GM19438 (cell line): ENCODE data around the gene TRABD.

Experiments used
- ATAC-seq: cut with Tn5 transposase; IDR thresholded peaks from one replicate; pipeline ENCODE4 v1.9.1; 2021; ENCODE audit warnings: low read depth; ENCODE audit not compliant: unreplicated experiment

Gene TRABD

DNA sequence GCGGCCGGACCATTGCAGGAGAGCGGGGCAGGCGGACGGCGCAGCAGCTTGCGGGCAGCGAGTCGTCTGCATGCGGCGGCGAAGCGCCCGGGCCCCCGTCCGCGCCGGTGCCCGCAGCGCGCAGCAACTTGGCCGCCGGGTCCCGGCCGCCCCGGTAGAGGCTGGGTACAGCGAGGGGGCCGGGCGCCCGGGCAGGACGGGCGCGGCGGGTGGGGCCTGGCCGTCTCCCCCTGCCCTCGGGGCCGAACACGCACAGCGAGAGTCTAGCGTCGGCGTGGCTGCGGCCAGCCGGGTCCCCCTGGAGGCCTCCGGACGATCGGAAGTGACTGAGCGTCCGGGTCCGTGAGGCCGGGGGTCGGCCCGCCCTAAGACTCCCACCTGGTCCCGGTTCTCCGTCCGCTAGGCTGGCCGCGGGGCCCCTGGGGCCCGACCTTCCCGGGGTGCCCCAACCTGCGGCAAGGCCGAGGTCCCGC is 775 bp upstream of the TRABD start:
- ATAC-seq: no peak

DNA sequence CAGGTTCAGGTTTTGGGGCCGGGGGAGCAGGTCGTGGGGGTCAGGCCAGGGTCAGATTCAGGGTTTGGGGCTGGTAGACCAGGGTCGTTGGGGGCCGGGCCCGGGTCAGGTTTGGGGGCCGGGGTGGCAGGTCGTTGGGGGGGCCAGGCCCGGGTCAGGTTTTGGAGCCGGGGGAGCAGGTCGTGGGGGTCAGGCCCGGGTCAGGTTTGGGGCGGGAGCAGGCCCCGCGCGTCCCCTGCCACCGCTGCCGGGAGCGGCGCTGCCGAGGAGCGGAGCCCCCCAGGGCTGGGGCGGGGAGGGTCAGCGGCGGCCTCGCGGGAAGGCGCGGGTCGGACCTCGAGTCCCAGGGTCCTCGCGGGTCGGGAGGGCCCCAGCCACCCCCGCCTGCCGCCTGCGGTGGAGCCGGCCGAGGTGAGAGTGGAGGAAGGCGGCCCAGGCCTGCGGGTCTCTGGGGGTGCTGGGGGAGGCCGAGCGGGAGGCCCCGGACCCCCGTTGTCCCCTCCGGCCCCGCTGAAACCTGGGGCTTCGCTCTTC is 535 bp downstream of the TRABD start:
- no peak for ATAC-seq

DNA sequence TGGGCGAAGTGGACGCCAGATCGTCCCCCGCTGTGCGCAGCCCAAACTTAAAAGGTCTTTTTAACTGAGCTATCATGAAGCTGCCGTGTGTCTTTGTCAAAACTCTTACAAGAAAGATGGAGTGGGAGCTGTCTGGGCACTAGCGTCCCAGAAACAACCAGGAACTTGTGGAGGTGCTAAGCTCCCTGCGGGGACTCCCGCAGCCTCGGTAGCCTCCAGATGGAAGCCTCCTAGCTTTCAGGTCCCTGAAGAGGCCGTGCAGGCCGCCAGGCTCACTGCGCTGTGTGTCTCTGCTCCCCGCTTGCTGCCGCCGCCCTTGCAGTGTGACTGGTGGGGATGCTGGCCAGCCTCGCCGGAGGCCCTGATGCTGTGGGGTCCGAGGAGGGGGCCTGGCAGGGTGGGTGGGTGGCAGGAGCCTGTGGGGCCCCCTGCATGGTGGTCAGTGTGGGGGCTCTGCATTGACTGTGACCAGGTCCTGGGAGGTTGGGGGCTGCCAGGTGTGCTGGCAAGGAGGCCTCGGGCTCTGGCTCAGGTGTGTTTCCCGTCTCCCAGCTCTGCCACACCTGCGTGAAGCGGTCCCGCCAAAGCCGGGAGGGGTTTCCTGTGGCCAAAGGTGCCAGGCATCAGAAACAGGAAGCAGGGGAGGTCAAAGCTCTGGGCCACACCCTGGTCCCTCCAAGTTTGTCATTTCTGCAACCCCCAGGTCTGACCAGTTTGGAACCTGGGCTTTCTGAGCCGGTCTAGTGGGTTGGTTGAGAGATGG is 1.2 kb downstream of the TRABD start:
- no peak for ATAC-seq

DNA sequence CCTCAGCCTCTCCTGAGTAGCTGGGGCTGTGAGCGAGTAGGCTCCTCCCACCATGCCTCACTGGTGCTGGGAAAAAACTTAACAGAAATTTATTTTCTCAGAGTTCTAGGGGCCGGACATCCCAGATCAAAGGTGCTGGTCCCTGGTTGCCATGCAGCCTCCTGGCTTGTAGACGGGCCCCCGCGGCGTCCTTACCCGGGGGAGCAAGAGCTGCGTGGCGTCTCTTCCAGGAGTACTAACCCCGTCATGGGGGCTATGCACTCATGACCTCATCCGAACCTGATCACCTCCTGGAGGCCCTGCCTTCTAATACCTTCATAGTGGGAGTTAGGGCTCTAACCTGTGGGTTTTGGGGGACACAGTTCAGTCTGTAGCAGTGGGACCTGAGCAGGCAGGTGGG is 2.6 kb downstream of the TRABD start:
- no peak for ATAC-seq

DNA sequence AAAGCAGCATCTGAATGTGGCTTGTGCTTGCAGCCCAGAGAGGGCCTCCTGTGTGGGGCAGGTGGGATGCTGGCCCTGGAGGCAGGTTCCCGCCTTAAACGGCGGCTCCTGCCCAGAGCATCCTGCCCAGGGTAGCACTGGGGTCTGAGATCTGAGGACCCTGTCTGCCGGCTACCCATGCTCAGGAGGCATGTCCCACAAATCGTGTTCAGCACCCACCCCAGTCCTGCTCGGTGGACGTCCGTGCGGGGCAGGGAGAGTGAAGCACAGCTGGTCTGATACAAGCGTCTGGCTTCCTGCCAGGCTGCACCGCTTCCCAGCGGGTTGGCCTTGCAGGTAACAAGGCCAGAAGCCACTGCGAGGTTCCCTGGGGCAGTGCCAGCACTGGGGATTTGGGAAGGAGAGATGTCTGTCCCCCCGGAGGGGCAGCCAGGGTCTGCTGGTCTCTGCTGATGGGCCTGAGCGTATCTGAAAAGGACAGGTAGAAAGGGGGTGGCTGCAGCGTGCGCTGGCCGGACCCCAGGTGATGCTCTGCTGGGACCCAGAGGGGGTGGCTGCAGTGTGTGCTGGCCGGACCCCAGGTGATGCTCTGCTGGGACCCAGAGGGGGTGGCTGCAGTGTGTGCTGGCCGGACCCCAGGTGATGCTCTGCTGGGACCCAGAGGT is 3.6 kb downstream of the TRABD start:
- ATAC-seq: no peak

DNA sequence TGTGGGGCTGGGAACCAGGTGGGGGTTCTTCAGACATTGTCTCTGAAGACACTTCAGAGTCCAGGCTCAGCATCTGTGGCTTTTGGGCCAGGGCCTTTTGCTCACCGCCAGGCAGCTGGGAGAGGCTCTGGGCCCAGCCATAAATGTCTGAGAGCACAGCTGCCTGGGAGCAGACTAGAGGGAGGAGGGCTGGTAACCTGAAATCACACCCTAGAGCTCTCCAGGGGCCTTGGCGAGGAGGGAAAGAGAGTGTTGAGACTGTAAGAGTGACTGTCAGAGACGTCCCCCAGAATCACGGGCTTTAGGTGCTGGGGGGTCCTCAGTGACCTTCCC is 4.1 kb downstream of the TRABD start:
- ATAC-seq: no peak

DNA sequence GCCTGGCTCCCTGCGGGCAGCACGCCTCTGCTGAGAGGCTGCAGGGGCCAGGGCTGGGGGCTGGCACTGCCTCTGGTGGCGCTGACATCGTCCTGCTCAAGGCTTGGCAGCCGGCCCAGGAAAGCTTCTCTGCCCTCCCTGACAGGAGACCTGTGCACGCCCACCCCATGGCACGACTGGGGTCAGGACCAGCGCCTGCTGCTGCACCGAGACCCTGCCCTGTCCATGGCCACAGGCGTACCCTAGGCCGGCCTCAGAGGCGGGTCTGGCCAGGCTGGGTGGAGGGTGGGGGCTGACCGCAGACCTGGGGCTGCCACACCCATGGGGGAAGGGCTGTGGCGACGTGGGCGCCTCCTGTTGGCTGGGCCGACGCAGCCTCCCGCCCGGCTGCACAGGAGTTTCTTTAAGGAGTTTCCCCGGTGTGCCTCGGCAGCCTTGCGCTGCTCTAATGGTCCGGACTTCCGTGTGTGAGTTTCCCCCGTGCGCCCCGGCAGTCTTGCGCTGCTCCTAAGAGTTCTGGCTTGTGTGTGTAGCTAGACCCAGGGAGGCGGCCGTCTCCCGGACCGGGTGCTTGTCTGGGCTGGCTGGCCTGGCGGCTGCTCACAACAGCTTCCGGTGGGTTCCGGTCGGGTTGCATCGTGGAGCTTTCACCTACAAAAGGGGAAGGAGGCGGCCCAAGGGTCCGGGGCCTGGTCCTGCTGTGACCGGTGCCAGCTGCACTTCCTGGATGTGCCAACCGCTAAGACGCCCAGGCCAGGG is 4.6 kb downstream of the TRABD start:
- peak; percentile 36 for ATAC-seq

DNA sequence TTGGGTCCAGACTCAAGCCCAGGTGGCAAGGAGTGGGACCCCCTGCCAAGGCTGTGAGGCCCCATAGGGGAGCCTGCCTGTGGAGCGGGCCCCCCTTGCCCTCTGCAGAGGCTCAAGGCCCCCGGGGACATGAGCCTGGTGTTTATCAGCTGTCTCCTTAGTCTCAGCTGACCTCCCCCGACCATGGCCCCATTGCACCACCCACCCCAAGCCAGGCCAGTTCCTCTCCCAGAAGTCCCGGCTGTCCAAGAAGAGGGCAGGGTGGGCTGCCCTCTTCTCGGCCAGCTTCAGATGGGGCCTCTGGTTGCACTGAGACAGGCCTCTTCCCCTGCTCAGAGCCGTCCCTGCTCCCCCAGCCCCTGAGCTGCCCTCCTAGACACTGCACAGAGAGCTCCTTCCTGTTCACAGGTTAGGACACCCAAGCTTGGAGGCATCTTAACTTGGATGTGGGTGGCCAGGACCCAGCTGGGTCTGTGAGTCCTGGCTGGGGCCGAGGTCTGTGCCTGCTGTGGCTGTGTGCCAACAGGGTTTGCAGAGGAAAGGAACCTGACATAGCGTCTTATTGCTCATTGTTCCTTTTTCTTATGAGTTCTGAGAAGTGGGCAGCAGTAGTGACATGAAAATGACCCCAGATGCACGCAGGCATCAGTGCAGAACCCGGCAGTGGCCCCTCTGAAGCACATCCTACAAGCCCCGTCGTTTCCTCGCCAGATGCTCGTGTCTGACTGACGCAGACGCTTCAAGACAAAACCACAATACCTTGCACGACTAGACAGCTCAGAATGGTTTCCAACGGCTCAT is 5.4 kb downstream of the TRABD start:
- ATAC-seq: peak; percentile 23

DNA sequence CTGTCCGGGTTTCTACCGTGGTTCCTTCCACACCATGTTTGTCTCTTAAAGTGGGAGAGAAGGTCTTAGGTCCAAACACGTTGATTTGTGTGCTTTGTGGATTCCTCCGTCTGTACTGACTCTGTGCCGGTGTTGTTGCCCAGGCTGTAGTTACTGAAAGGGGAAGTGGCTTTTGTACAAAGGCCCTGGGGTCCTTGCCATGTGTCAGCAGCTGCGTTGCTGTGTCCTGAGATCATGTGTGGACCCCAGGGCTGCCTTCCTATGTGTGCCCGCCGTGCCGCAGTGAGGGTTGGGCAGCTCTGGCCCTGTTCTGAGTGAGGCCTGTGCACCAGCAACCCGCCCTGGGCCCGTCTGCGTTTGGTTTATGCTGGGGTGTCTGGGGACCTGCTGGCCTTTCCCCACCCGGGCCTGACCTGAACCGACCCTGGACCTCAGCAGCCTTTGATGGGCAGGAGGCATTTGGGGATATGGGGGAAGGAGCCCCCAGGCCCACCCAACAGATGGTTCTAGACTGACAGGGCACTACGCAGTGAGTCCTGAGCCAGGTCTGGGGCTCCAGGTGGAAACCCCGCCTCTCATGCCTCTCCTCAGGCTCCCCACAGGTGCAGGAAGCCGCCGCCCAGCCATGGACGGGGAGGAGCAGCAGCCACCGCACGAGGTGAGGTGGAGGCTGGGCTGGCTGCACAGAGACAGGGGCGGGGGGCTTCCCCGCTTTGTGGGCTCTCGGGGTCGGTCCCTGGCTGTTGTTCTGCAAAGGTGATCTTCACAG is 6.9 kb downstream of the TRABD start:
- ATAC-seq: no peak

DNA sequence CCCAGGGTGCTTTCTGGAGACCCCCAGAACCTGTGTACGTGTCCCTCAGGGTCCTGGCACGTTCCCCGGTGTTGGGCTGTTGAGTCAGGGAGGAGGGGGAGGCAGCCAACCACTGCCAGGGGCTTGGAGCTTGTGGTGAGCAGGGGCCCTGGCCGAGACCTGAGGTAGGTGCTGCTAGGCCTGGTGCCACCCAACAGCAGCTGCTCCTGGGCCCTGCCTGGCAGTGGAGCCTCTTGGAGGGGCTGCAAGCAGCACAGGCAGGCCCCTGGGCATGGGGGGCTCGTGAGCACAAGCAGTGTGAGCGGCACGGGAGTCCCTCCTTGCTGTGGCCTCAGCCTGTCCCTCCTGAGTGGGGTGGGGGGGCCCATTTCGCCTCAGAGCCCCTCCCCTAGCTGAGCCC is 7.9 kb downstream of the TRABD start:
- no peak for ATAC-seq

DNA sequence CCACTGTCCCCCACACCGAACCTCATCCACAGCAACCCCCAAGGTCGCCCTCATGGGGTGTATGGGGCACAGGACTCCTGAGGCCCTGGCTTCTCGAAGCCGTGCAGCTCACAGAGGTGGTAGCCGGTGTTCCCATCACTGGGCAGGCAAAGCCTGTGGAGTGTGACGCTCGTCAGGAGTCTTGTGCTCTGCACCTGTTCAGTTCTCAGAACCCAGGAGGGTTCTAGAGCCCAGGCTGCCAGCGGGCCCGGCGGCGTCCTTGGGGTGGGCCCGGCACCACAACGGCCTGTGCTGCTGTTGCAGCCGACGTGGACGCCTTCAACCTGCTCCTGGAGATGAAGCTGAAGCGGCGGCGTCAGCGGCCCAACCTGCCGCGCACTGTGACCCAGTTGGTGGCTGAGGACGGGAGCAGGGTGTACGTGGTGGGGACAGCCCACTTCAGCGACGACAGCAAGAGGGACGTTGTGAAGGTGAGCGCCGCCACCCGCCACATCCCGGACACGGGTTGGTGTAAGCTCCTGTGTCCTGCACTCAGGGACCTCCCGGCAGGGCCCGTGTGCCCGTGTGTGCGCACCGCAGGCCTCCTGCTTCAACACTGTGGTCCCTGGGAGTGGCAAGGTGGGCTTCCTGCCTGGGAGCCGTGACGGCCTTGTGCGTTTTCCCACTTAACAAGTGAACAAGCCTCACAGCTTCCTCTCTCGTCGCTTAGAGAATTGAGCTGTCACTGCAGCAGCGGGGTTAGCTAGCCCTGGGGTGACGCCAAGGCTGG is 8.5 kb downstream of the TRABD start:
- no peak for ATAC-seq

DNA sequence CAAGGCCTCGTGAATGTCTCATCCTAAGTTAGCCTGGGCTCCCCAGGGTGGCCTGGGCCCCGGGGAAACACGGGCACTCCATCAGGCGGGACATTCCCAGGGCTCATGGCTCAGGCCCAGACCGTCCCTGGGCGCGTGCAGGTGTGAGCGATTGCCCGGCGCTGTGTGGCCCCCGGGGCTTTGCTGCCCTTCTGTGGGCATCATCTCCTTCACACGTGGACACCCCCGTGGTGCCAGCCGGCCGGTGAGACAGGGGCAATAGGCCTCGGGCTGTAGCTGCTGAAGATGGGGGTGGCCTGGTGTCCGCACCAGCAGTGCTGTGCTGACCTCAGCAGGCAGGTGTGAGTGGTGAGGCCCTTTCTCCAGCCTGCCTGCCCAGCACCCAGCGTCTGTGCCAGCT is 10.5 kb downstream of the TRABD start:
- ATAC-seq: no peak

DNA sequence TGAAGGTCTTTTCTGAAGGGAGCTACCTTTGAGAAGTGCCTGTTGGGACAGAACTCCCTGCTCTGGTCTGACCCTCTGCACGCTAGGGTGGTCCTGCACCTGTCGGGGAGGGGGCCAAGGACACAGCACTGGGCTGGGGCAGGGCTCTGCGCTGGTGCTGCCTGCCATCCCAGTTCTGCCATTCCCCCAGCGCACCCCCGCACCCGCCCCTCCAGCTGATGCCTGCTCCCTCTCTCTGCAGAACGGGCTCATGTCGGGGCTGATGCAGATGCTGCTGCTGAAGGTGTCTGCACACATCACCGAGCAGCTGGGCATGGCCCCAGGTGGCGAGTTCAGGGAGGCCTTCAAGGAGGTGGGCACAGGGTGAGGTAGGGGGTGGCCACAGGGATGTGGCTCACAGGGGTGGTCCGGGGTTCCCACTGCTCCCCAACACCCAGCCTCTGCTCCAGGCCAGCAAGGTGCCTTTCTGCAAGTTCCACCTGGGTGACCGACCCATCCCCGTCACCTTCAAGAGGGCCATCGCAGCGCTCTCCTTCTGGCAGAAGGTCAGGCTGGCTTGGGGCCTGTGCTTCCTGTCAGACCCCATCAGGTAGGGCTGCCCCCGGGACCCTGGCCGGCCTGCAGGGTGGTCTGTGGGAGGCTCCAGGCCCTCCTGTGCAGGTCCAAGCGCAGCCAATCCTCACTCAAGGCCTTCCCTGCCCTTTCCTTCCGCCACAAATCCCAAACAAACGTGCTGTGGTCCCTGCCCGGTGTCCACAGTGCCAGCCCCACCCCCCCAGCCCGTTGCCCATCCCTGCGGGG is 11.5 kb downstream of the TRABD start:
- ATAC-seq: no peak

DNA sequence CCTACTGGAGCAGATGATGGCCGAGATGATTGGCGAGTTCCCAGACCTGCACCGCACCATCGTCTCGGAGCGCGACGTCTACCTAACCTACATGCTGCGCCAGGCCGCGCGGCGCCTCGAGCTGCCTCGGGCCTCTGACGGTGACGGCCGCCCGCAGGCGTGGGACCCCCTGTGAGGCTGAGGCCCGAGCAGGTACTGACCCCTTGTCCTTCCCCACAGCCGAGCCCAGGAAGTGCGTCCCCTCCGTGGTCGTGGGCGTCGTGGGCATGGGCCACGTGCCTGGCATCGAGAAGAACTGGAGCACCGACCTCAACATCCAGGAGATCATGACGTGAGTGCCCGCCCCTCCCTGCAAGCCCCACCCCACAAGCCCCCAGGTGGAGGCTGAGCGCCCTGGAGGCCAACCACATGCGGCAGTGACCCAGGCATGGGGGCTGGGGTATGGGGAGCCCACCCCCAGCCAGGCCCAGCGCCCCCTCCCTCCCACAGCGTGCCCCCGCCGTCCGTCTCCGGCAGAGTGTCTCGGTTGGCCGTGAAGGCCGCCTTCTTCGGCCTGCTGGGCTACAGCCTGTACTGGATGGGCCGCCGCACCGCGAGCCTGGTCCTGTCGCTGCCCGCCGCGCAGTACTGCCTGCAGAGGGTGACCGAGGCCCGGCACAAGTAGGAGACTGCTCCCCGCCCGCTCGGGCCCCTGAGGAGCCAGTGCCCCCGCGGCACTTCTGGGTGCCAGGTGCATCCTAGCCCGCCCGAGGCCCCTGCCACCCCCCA is 12.3 kb downstream of the TRABD start:
- ATAC-seq: no peak

DNA sequence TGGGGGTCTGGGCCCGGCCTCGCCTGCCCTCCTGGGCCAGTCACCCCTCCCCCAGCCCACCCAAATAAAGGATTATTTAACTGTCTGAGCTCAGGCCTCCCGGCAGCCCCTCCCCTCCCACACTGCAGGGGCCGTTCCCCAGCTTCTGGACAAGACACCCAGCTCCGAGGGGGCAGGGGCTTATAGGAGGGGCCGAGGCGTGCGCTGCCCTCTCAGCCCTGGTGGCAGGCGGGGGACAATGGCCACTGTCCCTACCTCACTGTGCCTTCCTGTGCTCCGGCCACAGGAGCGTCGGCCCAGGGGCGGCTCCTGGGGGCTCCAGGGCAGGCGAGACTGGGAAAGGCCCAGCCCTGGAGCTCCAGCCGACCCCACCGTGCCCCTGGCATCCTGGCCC is 12.9 kb downstream of the TRABD start:
- ATAC-seq: no peak

DNA sequence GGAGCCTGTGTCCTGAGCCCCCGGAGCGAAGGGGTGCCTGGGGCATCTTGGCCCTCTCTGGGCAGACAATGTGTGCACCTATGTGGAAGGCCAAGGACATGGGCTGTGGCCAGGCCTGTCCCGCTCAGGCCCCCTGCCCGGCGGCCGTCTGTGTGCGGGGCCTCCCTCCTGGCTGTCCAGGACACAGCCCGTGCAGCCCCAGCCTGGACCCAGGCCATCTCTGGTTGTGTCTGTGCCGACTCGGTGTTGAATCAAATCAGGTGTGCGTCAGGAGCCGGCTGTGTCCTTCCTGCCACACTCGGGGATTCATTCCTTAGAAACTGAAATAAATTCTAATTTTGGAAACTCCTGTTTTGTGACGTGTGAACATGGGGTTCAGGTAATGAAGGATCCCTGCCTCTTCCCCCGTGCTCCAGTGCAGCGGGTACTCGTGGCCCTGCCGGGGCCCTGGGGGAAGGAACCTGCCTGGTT is 13.6 kb downstream of the TRABD start:
- no peak for ATAC-seq

DNA sequence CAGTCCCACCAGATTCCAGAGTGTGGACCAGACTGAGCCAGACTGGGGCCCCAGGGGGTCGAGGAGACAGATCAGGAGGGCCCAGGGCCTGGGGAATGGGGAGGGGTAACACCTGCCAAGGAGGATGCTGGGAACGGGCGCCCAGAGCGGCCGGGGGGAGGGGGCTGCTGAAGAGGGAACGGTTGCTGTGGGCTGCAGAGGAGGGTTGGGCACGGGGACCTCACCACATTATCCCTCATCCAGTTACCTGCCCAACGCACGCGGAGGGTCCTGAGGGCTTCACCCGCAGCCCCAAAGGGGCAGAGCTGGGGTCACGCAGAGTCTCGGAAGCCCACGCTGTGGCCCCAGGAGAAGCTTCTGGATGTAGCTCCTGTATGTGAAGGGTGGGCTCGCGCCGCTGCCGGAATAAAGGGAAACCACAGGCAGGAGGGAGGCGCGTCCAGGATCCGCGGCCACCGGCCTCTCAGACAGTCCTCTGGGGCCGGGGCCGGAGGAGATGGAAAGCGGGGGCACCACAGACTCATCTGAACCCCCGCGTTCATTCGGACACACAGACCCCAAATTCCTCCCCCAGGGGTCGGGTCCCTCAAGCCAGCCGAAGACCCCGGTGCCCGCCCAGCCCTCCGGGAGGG is 14.2 kb downstream of the TRABD start:
- no peak for ATAC-seq
